ENCODE data around the gene TIMM44.
"Not testable (repeated sequence)": the region's sequence is repeated elsewhere in the genome, so short reads cannot be mapped to it uniquely, and the experiment has no call there.

The TIMM44 gene

DNA sequence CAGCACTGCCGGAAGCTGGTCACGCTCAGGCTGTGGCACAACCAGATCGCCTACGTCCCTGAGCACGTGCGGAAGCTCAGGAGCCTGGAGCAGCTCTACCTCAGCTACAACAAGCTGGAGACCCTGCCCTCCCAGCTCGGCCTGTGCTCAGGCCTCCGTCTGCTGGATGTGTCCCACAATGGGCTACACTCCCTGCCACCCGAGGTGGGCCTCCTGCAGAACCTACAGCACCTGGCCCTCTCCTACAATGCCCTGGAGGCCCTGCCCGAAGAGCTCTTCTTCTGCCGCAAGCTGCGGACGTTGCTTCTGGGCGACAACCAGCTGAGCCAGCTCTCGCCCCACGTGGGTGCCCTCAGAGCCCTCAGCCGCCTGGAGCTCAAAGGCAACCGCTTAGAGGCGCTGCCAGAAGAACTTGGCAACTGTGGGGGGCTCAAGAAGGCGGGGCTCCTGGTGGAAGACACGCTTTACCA lies 43.0 kb downstream of the TIMM44 start:
- Mint-ChIP-seq H3K9me3 (no peaks in the 10 kb centered on the region), H3K27ac (no peak overlapping the region), H3K4me1 (ENCODE audit: low read depth) (peaks cover 24% of the 10 kb centered on the region), H3K27me3 (peaks cover 5% of the 10 kb centered on the region), H3K4me3 (no peak overlapping the region), H3K36me3 (ENCODE audit: low read depth) (peaks cover 11% of the 10 kb centered on the region)
- DNase-seq = no peak

DNA sequence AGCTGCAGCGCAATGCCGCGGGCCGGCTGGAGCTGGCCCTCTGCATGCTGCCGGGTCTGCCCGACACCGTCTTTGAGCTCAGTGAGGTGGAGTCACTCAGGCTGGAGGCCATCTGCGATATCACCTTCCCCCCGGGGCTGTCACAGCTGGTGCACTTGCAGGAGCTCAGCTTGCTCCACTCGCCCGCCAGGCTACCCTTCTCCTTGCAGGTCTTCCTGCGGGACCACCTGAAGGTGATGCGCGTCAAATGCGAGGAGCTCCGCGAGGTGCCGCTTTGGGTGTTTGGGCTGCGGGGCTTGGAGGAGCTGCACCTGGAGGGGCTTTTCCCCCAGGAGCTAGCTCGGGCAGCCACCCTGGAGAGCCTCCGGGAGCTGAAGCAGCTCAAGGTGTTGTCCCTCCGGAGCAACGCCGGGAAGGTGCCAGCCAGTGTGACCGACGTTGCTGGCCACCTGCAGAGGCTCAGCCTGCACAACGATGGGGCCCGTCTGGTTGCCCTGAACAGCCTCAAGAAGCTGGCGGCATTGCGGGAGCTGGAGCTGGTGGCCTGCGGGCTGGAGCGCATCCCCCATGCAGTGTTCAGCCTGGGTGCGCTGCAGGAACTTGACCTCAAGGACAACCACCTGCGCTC lies 43.6 kb downstream of the TIMM44 start:
- H3K4me3 Mint-ChIP-seq = no peak overlapping the region
- H3K27ac Mint-ChIP-seq = no peak overlapping the region
- no peaks in the 10 kb centered on the region for H3K9me3 Mint-ChIP-seq
- no peak for DNase-seq
- peaks cover 9% of the 10 kb centered on the region for H3K27me3 Mint-ChIP-seq
- peaks cover 7% of the 10 kb centered on the region for H3K36me3 Mint-ChIP-seq (ENCODE audit: low read depth)
- peaks cover 19% of the 10 kb centered on the region for H3K4me1 Mint-ChIP-seq (ENCODE audit: low read depth)

DNA sequence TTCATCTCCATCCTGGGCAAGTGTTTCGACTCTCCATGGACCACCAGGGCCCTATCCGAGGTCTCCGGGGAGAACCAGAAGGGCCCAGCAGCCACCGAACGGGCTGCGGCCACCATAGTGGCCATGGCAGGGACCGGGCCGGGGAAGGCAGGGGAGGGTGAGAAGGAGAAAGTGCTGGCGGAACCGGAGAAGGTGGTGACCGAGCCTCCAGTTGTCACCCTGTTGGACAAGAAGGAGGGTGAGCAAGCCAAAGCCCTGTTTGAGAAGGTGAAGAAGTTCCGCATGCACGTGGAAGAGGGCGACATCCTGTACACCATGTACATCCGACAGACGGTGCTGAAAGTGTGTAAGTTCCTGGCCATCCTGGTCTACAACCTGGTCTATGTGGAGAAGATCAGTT lies 44.5 kb downstream of the TIMM44 start:
- DNase-seq = no peak
- Mint-ChIP-seq H3K4me3 (no peak overlapping the region), H3K36me3 (ENCODE audit: low read depth) (no peaks in the 10 kb centered on the region), H3K9me3 (no peaks in the 10 kb centered on the region), H3K4me1 (ENCODE audit: low read depth) (peaks cover 13% of the 10 kb centered on the region), H3K27me3 (peaks cover 17% of the 10 kb centered on the region), H3K27ac (no peak overlapping the region)

DNA sequence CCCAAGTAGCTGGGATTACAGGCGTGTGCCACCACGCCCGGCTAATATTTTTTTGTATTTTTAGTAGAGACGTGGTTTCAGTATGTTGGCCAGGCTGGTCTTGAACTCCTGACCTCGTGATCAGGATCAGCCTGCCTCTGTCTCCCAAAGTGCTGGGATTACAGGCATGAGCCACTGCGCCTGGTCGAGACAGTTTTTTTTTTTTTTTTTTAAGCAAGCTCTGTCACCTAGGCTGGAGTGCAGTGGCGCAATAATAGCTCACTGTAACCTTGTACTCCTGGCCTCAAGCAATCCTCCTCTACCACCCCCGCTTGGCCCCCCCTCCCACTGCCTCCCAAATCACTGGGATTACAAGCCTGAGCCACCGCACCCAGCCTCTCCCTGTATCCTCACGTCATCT lies 46.2 kb downstream of the TIMM44 start:
- H3K36me3 Mint-ChIP-seq (ENCODE audit: low read depth) = no peaks in the 10 kb centered on the region
- DNase-seq = no peak
- no peak overlapping the region for H3K27ac Mint-ChIP-seq
- H3K27me3 Mint-ChIP-seq = peaks cover 23% of the 10 kb centered on the region
- H3K4me1 Mint-ChIP-seq (ENCODE audit: low read depth) = peaks cover 1% of the 10 kb centered on the region
- H3K9me3 Mint-ChIP-seq = no peaks in the 10 kb centered on the region
- no peak overlapping the region for H3K4me3 Mint-ChIP-seq

DNA sequence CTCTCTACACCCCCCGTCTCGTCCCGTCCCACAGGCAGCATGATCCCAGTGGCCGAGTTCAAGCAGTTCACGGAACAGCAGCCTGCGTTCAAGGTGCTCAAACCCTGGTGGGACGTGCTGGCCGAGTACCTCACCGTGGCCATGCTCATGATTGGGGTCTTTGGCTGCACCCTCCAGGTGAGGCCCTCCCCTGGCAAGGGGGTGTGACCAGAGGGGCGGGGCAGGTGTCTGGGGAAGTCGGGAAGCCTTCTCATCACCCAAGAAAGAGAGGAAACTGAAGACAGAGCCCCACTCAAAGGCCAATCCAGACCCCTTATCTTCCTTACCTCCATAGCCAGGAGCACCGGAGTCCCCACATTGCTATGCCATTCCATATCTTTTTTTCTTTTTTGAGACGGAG lies 47.9 kb downstream of the TIMM44 start:
- Mint-ChIP-seq H3K4me1 (ENCODE audit: low read depth) (no peaks in the 10 kb centered on the region), H3K27ac (no peak overlapping the region), H3K4me3 (no peak overlapping the region), H3K27me3 (peaks cover 30% of the 10 kb centered on the region), H3K36me3 (ENCODE audit: low read depth) (no peaks in the 10 kb centered on the region), H3K9me3 (no peaks in the 10 kb centered on the region)
- DNase-seq = no peak

DNA sequence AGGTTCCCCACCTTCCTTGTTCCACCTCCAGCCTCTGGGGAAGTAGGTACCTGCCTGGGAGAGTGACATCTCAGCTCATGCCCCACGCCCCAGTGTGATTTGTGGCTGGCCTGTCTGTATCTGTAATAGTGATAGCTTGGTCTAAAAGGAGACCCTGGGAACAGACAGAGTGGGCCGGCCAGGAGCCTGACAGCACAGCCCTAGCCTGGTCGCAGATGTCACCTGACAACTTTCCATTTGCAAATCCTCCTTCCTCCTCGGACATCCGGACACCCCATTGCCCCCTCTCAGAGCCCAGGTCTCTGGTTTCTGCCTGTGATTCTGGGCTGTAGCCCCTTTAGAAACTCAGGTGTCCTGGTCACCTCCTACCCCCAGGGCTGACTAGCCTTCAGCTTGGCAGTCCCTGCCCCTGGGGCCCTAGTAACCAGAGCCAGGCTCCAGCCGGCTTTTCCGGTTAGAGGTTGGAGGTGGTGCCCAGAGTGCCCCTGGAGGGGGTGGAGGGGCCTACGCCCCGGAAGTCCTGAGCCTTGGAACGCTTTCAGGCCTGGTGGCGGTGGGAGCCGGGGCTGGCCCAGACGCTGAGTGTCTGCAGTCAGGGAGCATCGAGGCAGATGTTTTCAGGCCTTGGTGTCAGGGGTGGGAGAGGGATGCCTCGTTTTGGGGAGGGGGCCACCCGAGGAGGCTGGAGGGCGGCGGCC lies 48.7 kb downstream of the TIMM44 start:
- no peak for DNase-seq
- Mint-ChIP-seq H3K27ac (no peak overlapping the region), H3K27me3 (peaks cover 36% of the 10 kb centered on the region), H3K4me3 (no peak overlapping the region), H3K9me3 (no peaks in the 10 kb centered on the region), H3K36me3 (ENCODE audit: low read depth) (no peaks in the 10 kb centered on the region), H3K4me1 (ENCODE audit: low read depth) (no peaks in the 10 kb centered on the region)

DNA sequence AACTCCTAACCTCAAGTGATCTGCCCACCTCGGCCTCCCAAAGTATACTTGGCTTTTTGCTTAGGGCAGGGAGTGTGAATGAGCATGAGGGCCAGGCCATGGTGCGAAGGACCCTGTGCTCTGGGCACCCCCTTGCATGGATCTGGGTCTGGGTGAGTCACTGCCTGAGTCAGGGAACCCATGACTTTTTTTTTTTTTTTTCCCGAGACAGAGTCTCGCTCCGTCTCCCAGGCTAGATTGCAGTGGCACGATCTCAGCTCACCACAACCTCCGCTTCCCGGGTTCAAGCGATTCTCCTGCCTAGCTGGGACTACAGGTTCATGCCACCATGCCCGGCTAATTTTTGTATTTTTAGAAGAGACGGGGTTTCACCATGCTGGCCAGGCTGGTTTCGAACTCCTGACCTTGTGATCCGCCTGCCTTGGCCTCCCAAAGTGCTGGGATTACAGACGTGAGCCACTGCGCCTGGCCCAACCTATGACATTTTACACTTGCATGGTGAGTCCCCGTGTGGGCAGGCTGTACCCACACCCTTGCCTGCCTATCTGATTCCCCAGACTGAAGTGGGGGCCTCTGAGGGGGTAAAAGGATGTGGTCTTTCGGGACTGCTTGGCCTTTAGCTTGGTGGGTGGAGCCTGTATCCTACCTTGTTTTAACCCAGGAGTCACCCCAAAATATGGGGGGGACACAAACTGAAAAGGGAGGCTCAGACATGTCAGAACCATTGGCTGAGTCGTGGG lies 49.9 kb downstream of the TIMM44 start:
- not testable (repeated sequence) for H3K4me3 Mint-ChIP-seq; H3K9me3 Mint-ChIP-seq; H3K4me1 Mint-ChIP-seq (ENCODE audit: low read depth); H3K27ac Mint-ChIP-seq; DNase-seq; H3K36me3 Mint-ChIP-seq (ENCODE audit: low read depth)
- peaks cover 45% of the 10 kb centered on the region for H3K27me3 Mint-ChIP-seq

DNA sequence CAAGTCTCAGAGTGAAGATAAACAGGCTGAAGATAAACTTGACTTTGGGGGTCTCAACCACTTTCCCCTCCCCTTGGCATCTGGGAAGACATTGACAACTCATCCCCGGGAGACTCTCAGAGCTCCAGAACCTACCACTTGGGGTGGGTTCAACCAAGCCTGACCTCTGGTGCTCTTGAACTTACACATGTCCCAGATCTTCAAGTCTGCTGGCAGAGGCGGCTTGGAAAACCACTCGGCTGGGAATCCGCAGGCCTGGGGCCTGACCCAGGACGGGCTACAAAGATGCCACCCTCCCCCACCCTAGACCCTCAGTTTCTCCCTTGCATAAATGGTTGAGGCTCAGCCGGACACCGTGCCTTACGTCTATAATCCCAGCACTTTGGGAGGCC lies 54.6 kb downstream of the TIMM44 start:
- H3K9me3 Mint-ChIP-seq = no peaks in the 10 kb centered on the region
- H3K4me3 Mint-ChIP-seq = no peak overlapping the region
- no peak for DNase-seq
- H3K36me3 Mint-ChIP-seq (ENCODE audit: low read depth) = no peaks in the 10 kb centered on the region
- peaks cover 2% of the 10 kb centered on the region for H3K4me1 Mint-ChIP-seq (ENCODE audit: low read depth)
- no peak overlapping the region for H3K27ac Mint-ChIP-seq
- H3K27me3 Mint-ChIP-seq = peaks cover 33% of the 10 kb centered on the region

DNA sequence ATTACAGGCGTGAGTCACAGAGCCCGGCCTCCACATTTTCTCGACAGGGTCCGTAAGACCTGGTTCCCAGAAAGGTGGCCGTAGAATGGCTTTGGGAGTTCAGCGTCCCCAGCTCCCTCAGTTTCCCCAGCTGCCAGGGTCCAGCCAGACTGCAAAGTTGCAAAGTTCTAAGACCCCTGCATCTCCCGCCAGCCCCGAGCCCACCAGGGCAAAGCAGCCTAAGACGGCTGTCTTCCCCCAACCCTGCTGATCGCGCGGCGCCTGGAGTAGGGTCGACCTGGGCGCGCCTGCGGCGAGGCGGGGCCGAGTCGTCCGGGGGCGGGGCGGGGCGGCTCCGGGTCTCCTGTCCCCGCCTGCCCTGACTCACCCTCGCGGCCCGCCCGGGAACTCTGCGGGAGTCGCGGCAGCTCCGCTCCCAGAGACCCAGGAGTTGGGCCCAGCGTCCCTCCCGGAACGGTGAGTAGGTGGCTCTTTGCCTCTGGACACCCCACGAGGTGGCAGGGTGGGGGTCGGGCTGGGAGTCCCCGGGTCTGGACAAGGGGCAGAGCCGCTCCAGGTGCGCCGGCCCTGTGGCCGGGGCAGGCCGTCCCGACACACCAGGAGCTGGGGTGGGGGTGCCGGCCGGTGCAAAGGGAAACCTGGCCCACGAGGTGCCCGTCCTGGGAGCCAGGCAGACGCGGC lies 55.2 kb downstream of the TIMM44 start, which contains the start of gene LRRC8E:
Gene LRRC8E, plus strand, starts transcription at position 366 of the 681 bp plus-strand sequence. CDS start 7,094 bp downstream, outside the sequence.
- H3K4me1 Mint-ChIP-seq (ENCODE audit: low read depth) = peaks cover 2% of the 10 kb centered on the region

DNA sequence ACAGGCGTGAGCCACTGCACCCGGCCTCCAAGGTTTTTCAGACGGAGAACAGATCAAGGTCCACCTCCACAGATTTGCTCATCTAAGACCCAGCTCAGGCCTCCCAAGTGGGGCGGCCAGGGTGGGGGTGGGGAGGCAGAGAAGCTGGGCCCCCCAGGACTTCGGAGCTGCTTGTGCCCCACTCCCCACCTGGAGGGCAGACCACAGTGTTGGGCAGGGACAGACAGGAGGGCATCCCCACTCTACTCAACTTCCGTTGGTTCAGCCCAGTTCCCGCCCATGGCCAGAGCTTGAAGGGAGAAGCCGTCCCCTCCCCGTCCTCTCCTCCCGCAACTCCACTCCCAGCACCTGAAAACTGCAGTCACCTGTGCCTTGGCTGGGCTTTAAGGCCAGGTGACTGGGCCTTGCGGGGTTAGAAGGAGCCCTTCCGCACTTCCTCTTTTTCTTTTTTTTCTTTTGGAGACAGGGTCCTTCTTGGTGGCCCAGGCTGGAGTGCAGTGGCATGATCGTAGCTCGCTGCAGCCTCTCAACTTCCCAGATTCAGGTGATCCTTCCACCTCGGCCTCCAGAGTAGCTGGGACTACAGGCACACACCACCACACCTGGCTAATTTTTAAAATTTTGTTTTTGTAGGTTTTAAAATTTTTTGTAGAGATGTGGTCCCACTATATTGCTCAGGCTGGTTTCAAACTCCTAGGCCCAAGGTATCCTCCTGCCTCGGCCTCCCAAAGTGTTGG lies 55.9 kb downstream of the TIMM44 start:
- H3K36me3 Mint-ChIP-seq (ENCODE audit: low read depth) = no peaks in the 10 kb centered on the region
- no peak overlapping the region for H3K27ac Mint-ChIP-seq
- H3K4me3 Mint-ChIP-seq = no peak overlapping the region
- no peaks in the 10 kb centered on the region for H3K9me3 Mint-ChIP-seq
- no peak for DNase-seq
- peaks cover 2% of the 10 kb centered on the region for H3K4me1 Mint-ChIP-seq (ENCODE audit: low read depth)
- peaks cover 30% of the 10 kb centered on the region for H3K27me3 Mint-ChIP-seq

More for the DNA sequence above, 55.2 kb downstream of the TIMM44 start, which contains the start of gene LRRC8E:
- Mint-ChIP-seq H3K36me3 (ENCODE audit: low read depth) (no peaks in the 10 kb centered on the region), H3K27ac (no peak within 1 kb of the TSS), H3K4me3 (no peak within 1 kb of the TSS), H3K9me3 (no peaks in the 10 kb centered on the region), H3K27me3 (peaks cover 30% of the 10 kb centered on the region)
- peak; percentile 66 for DNase-seq

DNA sequence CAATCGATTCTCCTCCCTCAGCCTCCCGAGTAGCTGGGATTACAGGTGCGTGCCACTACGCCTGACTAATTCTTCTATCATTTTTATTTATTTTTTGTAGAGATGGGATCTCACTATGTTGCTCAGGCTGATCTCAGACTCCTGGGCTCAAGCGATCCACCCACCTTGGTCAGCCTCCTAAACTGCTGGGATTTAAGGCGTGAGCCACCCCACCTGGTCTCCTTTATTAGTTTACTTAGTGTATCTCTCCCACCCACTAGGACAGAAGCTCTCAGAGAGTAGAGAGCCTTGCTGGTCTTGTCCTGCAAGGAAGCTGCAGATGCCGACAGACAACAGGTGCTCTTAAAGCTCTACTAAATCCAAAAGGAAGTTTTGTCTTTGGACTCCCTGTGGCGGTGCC lies 57.6 kb downstream of the TIMM44 start:
- H3K27ac Mint-ChIP-seq = no peak overlapping the region
- H3K27me3 Mint-ChIP-seq = peaks cover 23% of the 10 kb centered on the region
- H3K36me3 Mint-ChIP-seq (ENCODE audit: low read depth) = no peaks in the 10 kb centered on the region
- no peak for DNase-seq
- H3K4me1 Mint-ChIP-seq (ENCODE audit: low read depth) = peaks cover 2% of the 10 kb centered on the region
- no peaks in the 10 kb centered on the region for H3K9me3 Mint-ChIP-seq
- H3K4me3 Mint-ChIP-seq = no peak overlapping the region

DNA sequence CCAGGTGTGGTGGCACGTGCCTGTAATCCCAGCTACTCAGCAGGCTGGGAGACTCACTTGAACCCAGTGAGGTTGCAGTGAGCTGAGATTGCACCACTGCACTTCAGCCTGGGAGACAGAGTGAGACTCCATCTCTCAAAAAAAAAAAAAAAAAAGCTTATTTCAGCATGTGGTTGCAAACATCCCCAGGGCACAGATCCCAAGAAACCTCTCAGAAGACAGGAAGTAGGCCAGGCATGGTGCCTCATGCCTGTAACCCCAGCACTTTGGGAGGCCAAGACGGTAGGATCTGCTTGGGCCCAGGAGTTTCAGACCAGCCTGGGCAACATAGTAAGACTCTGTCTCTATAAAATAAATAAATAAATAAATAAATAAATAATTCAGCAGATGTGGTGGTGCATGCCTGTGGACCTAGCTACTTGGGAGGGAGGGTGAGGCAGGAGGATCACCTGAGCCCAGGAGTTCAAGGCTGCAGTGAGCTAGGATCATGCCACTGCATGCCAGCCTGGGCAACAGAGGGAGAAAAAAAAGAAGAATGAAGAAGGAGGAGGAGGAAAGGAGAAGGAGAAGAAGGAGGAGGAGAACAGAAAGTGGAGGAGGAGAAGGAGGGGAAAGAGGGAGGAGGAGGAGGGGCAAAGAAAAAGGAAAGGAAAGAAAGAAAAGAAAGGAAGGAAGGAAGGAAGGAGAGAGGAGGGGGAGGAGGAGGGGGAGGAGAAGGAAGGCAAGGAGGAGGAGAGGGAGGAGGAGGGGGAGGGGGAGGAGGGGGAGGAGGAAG lies 59.5 kb downstream of the TIMM44 start:
- peaks cover 2% of the 10 kb centered on the region for H3K4me1 Mint-ChIP-seq (ENCODE audit: low read depth)
- H3K9me3 Mint-ChIP-seq = no peaks in the 10 kb centered on the region
- no peak for DNase-seq
- H3K4me3 Mint-ChIP-seq = no peak overlapping the region
- H3K36me3 Mint-ChIP-seq (ENCODE audit: low read depth) = no peaks in the 10 kb centered on the region
- H3K27ac Mint-ChIP-seq = no peak overlapping the region
- H3K27me3 Mint-ChIP-seq = peaks cover 10% of the 10 kb centered on the region

DNA sequence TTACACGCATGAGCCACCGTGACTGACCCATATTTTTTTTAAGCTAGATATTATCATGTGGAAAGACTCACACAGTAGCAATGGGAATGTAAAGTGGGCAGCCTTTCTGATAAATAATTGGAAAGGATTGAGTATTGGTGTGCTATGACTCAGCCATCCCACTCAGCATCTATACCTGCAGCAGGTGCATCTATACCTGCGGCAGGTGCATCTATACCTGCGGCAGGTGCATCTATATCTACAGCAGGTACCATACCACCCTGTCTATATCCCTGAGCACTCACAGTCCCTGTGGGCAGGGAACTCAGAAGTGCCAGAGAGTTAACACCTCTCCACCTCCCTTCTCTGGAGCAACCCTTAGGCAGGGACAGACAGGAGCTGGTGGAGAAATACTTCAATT lies 60.4 kb downstream of the TIMM44 start:
- Mint-ChIP-seq H3K4me1 (ENCODE audit: low read depth) (no peaks in the 10 kb centered on the region), H3K27me3 (peaks cover 6% of the 10 kb centered on the region), H3K27ac (no peak overlapping the region), H3K36me3 (ENCODE audit: low read depth) (no peaks in the 10 kb centered on the region), H3K4me3 (no peak overlapping the region), H3K9me3 (no peaks in the 10 kb centered on the region)
- no peak for DNase-seq
